Measurements from ENCODE around the gene SBF2. TPM values are rescaled to one million over a fixed set of nuclear protein-coding genes. Genes with fewer than 3 reads are reported as not detected.

The SBF2 gene
- total and polyA plus RNA-seq, 11 donors: 10.4 to 33.9 (median 20.9) TPM

GRCh38 chr11:9838961-9839360, 455.1 kb downstream of the SBF2 start:
- 91 to 98% (median 96%) methylated on average over 2 of the region's 2 CpGs for WGBS, 4 donors
- intact Hi-C loops (cut with DNase I): loop anchor here in 1 of 10 donors (10.0 kb wide), 1 partner anchor 74 kb away; no protein-coding TSS in a partner anchor
- no peaks in the 10 kb centered on the region for H3K27me3 ChIP-seq
- no peak overlapping the region for H3K4me3 ChIP-seq
- DNase-seq: no peak
- H3K9me3 ChIP-seq: no peaks in the 10 kb centered on the region
- no peak for ATAC-seq
- no peak overlapping the region for H3K27ac ChIP-seq
- TF ChIP-seq POLR2A (IDR thresholded peaks at IDR 0.05): no peak
- TF ChIP-seq CTCF (IDR thresholded peaks at IDR 0.05): no peak
- H3K36me3 ChIP-seq: peaks cover 0 to 59% (median 38%) of the 10 kb centered on the region in 9 donors
- peaks cover 0 to 7% (median 0%) of the 10 kb centered on the region in 12 donors for H3K4me1 ChIP-seq

- 75 to 92% (median 90%) methylated on average over 2 of the region's 2 CpGs for WGBS, 4 donors
- Histone ChIP-seq H3K27ac (no peak overlapping the region), H3K4me1 (peaks cover 0 to 7% (median 0%) of the 10 kb centered on the region in 12 donors), H3K36me3 (peaks cover 0 to 56% (median 37%) of the 10 kb centered on the region in 9 donors), H3K9me3 (no peaks in the 10 kb centered on the region), H3K4me3 (no peak overlapping the region), H3K27me3 (no peaks in the 10 kb centered on the region)
- DNase-seq: no peak
- no peak for ATAC-seq
- intact Hi-C loops (cut with DNase I): loop anchor here in 1 of 10 donors (10.0 kb wide), 1 partner anchor 73 kb away; no protein-coding TSS in a partner anchor
- TF ChIP-seq POLR2A (IDR thresholded peaks at IDR 0.05): no peak
- TF ChIP-seq CTCF (IDR thresholded peaks at IDR 0.05): no peak
Measured at GRCh38 chr11:9838229-9838628, 455.8 kb downstream of the SBF2 start.

GRCh38 chr11:9834291-9834690, 459.7 kb downstream of the SBF2 start:
- ATAC-seq (no peak), DNase-seq (no peak)
- Histone ChIP-seq H3K27ac (no peak overlapping the region), H3K36me3 (peaks cover 0 to 40% (median 23%) of the 10 kb centered on the region in 9 donors), H3K4me1 (no peaks in the 10 kb centered on the region), H3K4me3 (no peak overlapping the region), H3K27me3 (no peaks in the 10 kb centered on the region), H3K9me3 (no peaks in the 10 kb centered on the region)
- intact Hi-C loops (cut with DNase I): loop anchor here in 1 of 10 donors (10.0 kb wide), 1 partner anchor 69 kb away; no protein-coding TSS in a partner anchor
- TF ChIP-seq POLR2A (IDR thresholded peaks at IDR 0.05) (no peak), CTCF (IDR thresholded peaks at IDR 0.05) (no peak)
- WGBS, 4 donors: 95 to 98% (median 97%) methylated on average over 3 of the region's 3 CpGs

GRCh38 chr11:9831122-9831521, 462.9 kb downstream of the SBF2 start:
- intact Hi-C loops (cut with DNase I): loop anchor here in 1 of 10 donors (10.0 kb wide), 1 partner anchor 66 kb away; no protein-coding TSS in a partner anchor
- Histone ChIP-seq H3K27me3 (no peaks in the 10 kb centered on the region), H3K27ac (no peak overlapping the region), H3K4me3 (no peak overlapping the region), H3K4me1 (no peaks in the 10 kb centered on the region), H3K36me3 (peaks cover 0 to 36% (median 15%) of the 10 kb centered on the region in 9 donors), H3K9me3 (no peaks in the 10 kb centered on the region)
- ATAC-seq (no peak), DNase-seq (no peak)
- 92 to 97% (median 96%) methylated on average over 3 of the region's 3 CpGs for WGBS, 4 donors
- TF ChIP-seq CTCF (IDR thresholded peaks at IDR 0.05) (no peak), POLR2A (IDR thresholded peaks at IDR 0.05) (no peak)
